SK-MEL-5 (cell line): Measurements from ENCODE around the gene GKN2. TPM values are rescaled to one million over a fixed set of nuclear protein-coding genes. Genes with fewer than 3 reads are reported as not detected.

Experiments
- DNase-seq: peaks from one replicate; pipeline ENCODE4 v3.0.0-alpha.2; 2016; ENCODE audit warnings: low read depth, low spot score
- in situ Hi-C: cut with HindIII; loops from 2 replicates; pipeline ENCODE4 v1.10.0; 2016; ENCODE audit warnings: low sequenced_read_pairs, high pct_unique_total_duplicates, low pct_unique_long_range_greater_than_20kb
- polyA plus RNA-seq, 2 experiments: library from polyadenylated mRNA; depleted of rRNA; stranded (reverse); fragments of >200 nt; gene quantifications; 2 replicates each; pipeline ENCODE4 v1.2.3, GENCODE V29; 2015
- total RNA-seq: library from RNA; depleted of rRNA; stranded (reverse); fragments of >200 nt; shearing (Covaris generic); gene quantifications from 2 replicates; pipeline ENCODE4 v1.2.3, GENCODE V29; 2014; rRNA removed

GKN2 gene
- total RNA-seq, result not detected in 2 replicates
- 0.43 TPM in 1 of 2 replicates, not detected in the other for polyA plus RNA-seq (2015; cell fraction: cytosol; rRNA removed)
- not detected in 2 replicates for polyA plus RNA-seq (2015; cell fraction: nucleus; rRNA removed)

- in situ Hi-C loops, result no loop called here
- no peak for DNase-seq
Observed at GRCh38 chr2:68952887-68953521, at the start of gene GKN2. GKN2 (minus strand) TSS chr2:68952893; CDS start chr2:68952861, 32 bp downstream.

GRCh38 chr2:69001879-69002278 is 49.2 kb upstream of the GKN2 start:
- DNase-seq, result no peak
- in situ Hi-C loops, result no loop called here

GRCh38 chr2:68997401-68997800 is 44.7 kb upstream of the GKN2 start:
- in situ Hi-C loops, result no loop called here
- no peak for DNase-seq

- no peak for DNase-seq
- in situ Hi-C loops, result no loop called here
Observed at GRCh38 chr2:68995916-68996315, 43.2 kb upstream of the GKN2 start.

GRCh38 chr2:68994864-68995263 is 42.2 kb upstream of the GKN2 start:
- DNase-seq, result no peak

GRCh38 chr2:68993660-68994059 is 41.0 kb upstream of the GKN2 start:
- in situ Hi-C loops, result no loop called here
- DNase-seq, result peak; percentile 56

More at GRCh38 chr2:68994864-68995263, 42.2 kb upstream of the GKN2 start:
- in situ Hi-C loops, result no loop called here

GRCh38 chr2:68992933-68993332 is 40.2 kb upstream of the GKN2 start:
- in situ Hi-C loops, result no loop called here
- DNase-seq, result peak; percentile 50

GRCh38 chr2:68992341-68992740 is 39.6 kb upstream of the GKN2 start:
- DNase-seq, result no peak
- in situ Hi-C loops, result no loop called here

GRCh38 chr2:68989035-68989434 is 36.3 kb upstream of the GKN2 start:
- DNase-seq, result no peak
- in situ Hi-C loops, result no loop called here

- no peak for DNase-seq
Observed at GRCh38 chr2:68987021-68987503, 34.4 kb upstream of the GKN2 start.

GRCh38 chr2:68980956-68981355 is 28.3 kb upstream of the GKN2 start:
- in situ Hi-C loops, result no loop called here
- DNase-seq, result no peak

More at GRCh38 chr2:68987021-68987503, 34.4 kb upstream of the GKN2 start:
- in situ Hi-C loops, result no loop called here

- in situ Hi-C loops, result no loop called here
- DNase-seq, result no peak
Observed at GRCh38 chr2:68978098-68978497, 25.4 kb upstream of the GKN2 start.

- in situ Hi-C loops, result no loop called here
- no peak for DNase-seq
Observed at GRCh38 chr2:68977453-68977852, 24.8 kb upstream of the GKN2 start.

GRCh38 chr2:68975844-68976243 is 23.2 kb upstream of the GKN2 start:
- DNase-seq, result no peak

GRCh38 chr2:68974946-68975665 is 22.4 kb upstream of the GKN2 start:
- no peak for DNase-seq
- in situ Hi-C loops, result no loop called here

More at GRCh38 chr2:68975844-68976243, 23.2 kb upstream of the GKN2 start:
- in situ Hi-C loops, result no loop called here

- in situ Hi-C loops, result no loop called here
- no peak for DNase-seq
Observed at GRCh38 chr2:68974251-68974650, 21.6 kb upstream of the GKN2 start, which contains the start of gene GKN1. GKN1 (plus strand) TSS chr2:68974636; CDS start chr2:68974678, 42 bp downstream.

GRCh38 chr2:68971591-68972231 is 19.0 kb upstream of the GKN2 start:
- in situ Hi-C loops, result no loop called here

GRCh38 chr2:68970566-68971265 is 18.0 kb upstream of the GKN2 start:
- DNase-seq, result no peak
- in situ Hi-C loops, result no loop called here

More at GRCh38 chr2:68971591-68972231, 19.0 kb upstream of the GKN2 start:
- DNase-seq, result no peak
